Urinary bladder (tissue), 4 donors: Measurements from ENCODE around the gene CSF1. TPM values are rescaled to one million over a fixed set of nuclear protein-coding genes. Genes with fewer than 3 reads are reported as not detected.
"Not testable (repeated sequence)": the region's sequence is repeated elsewhere in the genome, so short reads cannot be mapped to it uniquely, and the experiment has no call there.

Experiments
- DNase-seq: peaks from one replicate; pipeline ENCODE4 v3.0.0-alpha.2; 2015; ENCODE audit errors: extremely low spot score
- H3K27ac ChIP-seq: one replicate; pipeline ENCODE4 v1.5.1; 2013; ENCODE audit warnings: low read depth, mild to moderate bottlenecking, moderate library complexity
- H3K36me3 ChIP-seq: one replicate; pipeline ENCODE4 v1.6.1; 2013; ENCODE audit warnings: mild to moderate bottlenecking, moderate library complexity; ENCODE audit not compliant: insufficient read depth
- H3K4me1 ChIP-seq: one replicate; pipeline ENCODE4 v1.6.1; 2013; ENCODE audit warnings: mild to moderate bottlenecking, moderate library complexity; ENCODE audit not compliant: insufficient read depth
- H3K4me3 ChIP-seq: one replicate; pipeline ENCODE4 v1.5.1; 2013; ENCODE audit warnings: low read depth, low read length
- WGBS: extraction: QIAGEN DNeasy Blood & Tissue Kit; methylation state at CpG from one replicate; pipeline ENCODE4 v1.1.7; 2013; 5-methylcytosine and 5-hydroxymethylcytosine counted together
- polyA plus RNA-seq: library from polyadenylated mRNA; stranded (reverse); fragments of 200-250 nt; gene quantifications from one replicate; pipeline ENCODE4 v1.2.3, GENCODE V29; 2013
- total RNA-seq: library from RNA; depleted of rRNA; stranded (reverse); fragments of >200 nt; gene quantifications from one replicate; pipeline ENCODE4 v1.2.3, GENCODE V29; 2014
- donor health status: healthy with polysubstance abuse.
- donor health status: healthy.

Gene CSF1
- total RNA-seq (10.9 TPM), polyA plus RNA-seq (56.2 TPM)

- Histone ChIP-seq H3K27ac (peak within 1 kb of the TSS; percentile 80), H3K36me3 (no peaks in the 10 kb centered on the region), H3K4me1 (no peaks in the 10 kb centered on the region), H3K4me3 (peak within 1 kb of the TSS; percentile 84)
- DNase-seq = peak; percentile 59
- WGBS = 1% methylated on average over 45 of the region's 45 CpGs
These were observed at the start of gene CSF1 for GRCh38 chr1:109910123-109910962. Gene CSF1, plus strand, starts transcription at chr1:109910849. Its CDS starts 175 bp downstream, at chr1:109911024.

- DNase-seq, H3K4me3 ChIP-seq, H3K4me1 ChIP-seq, H3K36me3 ChIP-seq, H3K27ac ChIP-seq: not testable (repeated sequence)
- WGBS = 87% methylated on average over 2 of the region's 2 CpGs
These were observed 49.0 kb upstream of the CSF1 start for GRCh38 chr1:109861616-109862015.

GRCh38 chr1:109863667-109864046 is 47.0 kb upstream of the CSF1 start:
- Histone ChIP-seq H3K36me3 (no peaks in the 10 kb centered on the region), H3K4me3 (no peak overlapping the region), H3K4me1 (peaks cover 2% of the 10 kb centered on the region), H3K27ac (no peak overlapping the region)
- no peak for DNase-seq

- Histone ChIP-seq H3K36me3 (no peaks in the 10 kb centered on the region), H3K27ac (no peak overlapping the region), H3K4me3 (no peak overlapping the region), H3K4me1 (peaks cover 2% of the 10 kb centered on the region)
- WGBS = 34% methylated on average over 5 of the region's 5 CpGs
- no peak for DNase-seq
These were observed 46.4 kb upstream of the CSF1 start for GRCh38 chr1:109864047-109864822.

GRCh38 chr1:109864930-109865612 is 45.6 kb upstream of the CSF1 start:
- H3K4me1 ChIP-seq = peaks cover 2% of the 10 kb centered on the region
- H3K27ac ChIP-seq = no peak overlapping the region
- H3K36me3 ChIP-seq = no peaks in the 10 kb centered on the region
- WGBS = 45% methylated on average over 12 of the region's 12 CpGs
- DNase-seq = no peak
- H3K4me3 ChIP-seq = no peak overlapping the region

GRCh38 chr1:109866071-109866470 is 44.6 kb upstream of the CSF1 start:
- no peak overlapping the region for H3K4me3 ChIP-seq
- H3K27ac ChIP-seq = no peak overlapping the region
- no peak for DNase-seq
- H3K4me1 ChIP-seq = peaks cover 2% of the 10 kb centered on the region
- no peaks in the 10 kb centered on the region for H3K36me3 ChIP-seq
- WGBS = 98% methylated on average over 2 of the region's 2 CpGs

- Histone ChIP-seq H3K4me3 (no peak overlapping the region), H3K36me3 (no peaks in the 10 kb centered on the region), H3K4me1 (no peaks in the 10 kb centered on the region), H3K27ac (peak overlapping the region; percentile 38)
- 55% methylated on average over 3 of the region's 3 CpGs for WGBS
- DNase-seq = no peak
These were observed 37.1 kb upstream of the CSF1 start for GRCh38 chr1:109873278-109874175.

- H3K36me3 ChIP-seq = no peaks in the 10 kb centered on the region
- no peak overlapping the region for H3K27ac ChIP-seq
- H3K4me1 ChIP-seq = no peaks in the 10 kb centered on the region
- no peak overlapping the region for H3K4me3 ChIP-seq
- no peak for DNase-seq
- WGBS = 87% methylated on average over 2 of the region's 2 CpGs
These were observed 36.2 kb upstream of the CSF1 start for GRCh38 chr1:109874445-109874844.

GRCh38 chr1:109875874-109876273 is 34.8 kb upstream of the CSF1 start:
- Histone ChIP-seq H3K36me3 (no peaks in the 10 kb centered on the region), H3K27ac (no peak overlapping the region), H3K4me3 (no peak overlapping the region), H3K4me1 (no peaks in the 10 kb centered on the region)
- 84% methylated on average over 6 of the region's 6 CpGs for WGBS
- DNase-seq = no peak

- no peak overlapping the region for H3K4me3 ChIP-seq
- H3K4me1 ChIP-seq = no peaks in the 10 kb centered on the region
- no peak for DNase-seq
- 59% methylated on average over 4 of the region's 4 CpGs for WGBS
- H3K36me3 ChIP-seq = no peaks in the 10 kb centered on the region
- H3K27ac ChIP-seq = peak overlapping the region; percentile 78
These were observed 33.9 kb upstream of the CSF1 start for GRCh38 chr1:109876617-109877316.

GRCh38 chr1:109877317-109877771 is 33.3 kb upstream of the CSF1 start:
- Histone ChIP-seq H3K4me1 (no peaks in the 10 kb centered on the region), H3K4me3 (no peak overlapping the region), H3K36me3 (no peaks in the 10 kb centered on the region), H3K27ac (peak overlapping the region; percentile 78)
- 19% methylated on average over 13 of the region's 13 CpGs for WGBS
- DNase-seq = no peak

- peak overlapping the region; percentile 75 for H3K27ac ChIP-seq
- 54% methylated on average over 3 of the region's 3 CpGs for WGBS
- DNase-seq = no peak
- no peak overlapping the region for H3K4me3 ChIP-seq
- H3K4me1 ChIP-seq = no peaks in the 10 kb centered on the region
- no peaks in the 10 kb centered on the region for H3K36me3 ChIP-seq
These were observed 32.9 kb upstream of the CSF1 start for GRCh38 chr1:109877776-109878175.
